DMS53 (cell line): ENCODE data around the gene AARS1.
"Not testable (repeated sequence)": the region's sequence is repeated elsewhere in the genome, so short reads cannot be mapped to it uniquely, and the experiment has no call there.

ENCODE experiments used
- DNase-seq: peaks from one replicate; lab custom pipeline; 2025; lab: John Stamatoyannopoulos, UW

Gene AARS1

DNA sequence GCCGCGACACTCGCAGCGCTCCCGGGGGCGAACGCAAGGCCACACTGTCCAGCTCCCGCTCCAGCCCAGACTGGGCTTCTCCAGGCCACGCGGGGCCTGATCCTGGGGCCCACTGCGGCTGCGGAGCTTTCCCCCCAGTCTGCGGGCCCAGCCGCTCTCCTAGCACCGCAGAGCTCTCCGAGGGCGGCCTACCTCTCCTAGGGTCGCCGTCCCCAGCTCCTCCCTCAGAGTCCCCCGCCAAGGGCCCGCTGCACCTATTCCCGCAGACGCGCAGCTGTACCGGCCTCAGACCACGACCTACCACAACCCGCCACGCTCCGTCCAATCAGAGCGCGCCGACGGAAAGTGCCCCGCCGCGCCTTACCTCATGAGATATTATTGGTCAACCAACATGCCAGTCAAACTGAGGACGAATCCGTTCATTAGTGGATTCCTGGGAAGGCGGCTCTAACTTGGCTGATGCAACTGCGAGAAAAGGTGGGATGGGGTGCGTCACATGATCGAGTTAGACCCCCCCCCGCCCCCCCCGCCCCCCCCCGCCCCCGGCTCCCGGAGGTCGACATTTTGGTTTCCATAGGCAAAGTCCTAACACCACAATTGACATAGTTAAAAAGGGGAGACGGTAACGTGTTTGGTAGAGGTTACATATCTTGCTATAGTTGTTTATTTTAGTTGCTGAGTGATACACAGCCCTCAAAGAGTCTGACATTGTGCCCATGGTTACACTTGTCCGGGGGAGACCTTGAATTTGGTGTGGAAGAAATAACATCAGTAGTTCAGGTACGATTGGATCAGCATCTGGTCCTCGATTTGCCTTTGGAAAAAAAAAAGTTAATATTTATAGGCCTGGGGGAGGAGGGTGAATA lies at the start of gene AARS1:
Gene AARS1, minus strand, starts transcription at position 278 of the 866 bp plus-strand sequence. CDS start 6,743 bp downstream, outside the sequence.
- peak; percentile 99 for DNase-seq

DNA sequence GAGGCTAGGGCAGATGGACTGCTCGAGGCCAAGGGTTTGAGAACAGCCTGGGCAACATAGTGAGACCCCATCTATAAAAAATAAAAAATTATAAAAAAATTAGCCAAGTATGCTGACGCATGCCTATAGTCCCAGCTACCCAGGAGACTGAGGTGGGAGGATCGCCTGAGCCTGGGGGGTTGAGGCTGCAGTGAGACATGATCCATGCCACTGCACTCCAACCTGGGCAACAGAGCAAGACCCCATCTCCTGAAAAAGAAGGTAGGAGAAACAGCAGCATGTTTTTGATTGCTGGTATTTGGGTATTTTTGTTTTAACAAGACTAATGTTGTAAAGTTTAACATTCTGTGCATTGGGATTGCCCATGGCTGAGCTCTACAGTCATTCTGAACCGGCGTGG lies 48.5 kb upstream of the AARS1 start:
- no peak for DNase-seq

DNA sequence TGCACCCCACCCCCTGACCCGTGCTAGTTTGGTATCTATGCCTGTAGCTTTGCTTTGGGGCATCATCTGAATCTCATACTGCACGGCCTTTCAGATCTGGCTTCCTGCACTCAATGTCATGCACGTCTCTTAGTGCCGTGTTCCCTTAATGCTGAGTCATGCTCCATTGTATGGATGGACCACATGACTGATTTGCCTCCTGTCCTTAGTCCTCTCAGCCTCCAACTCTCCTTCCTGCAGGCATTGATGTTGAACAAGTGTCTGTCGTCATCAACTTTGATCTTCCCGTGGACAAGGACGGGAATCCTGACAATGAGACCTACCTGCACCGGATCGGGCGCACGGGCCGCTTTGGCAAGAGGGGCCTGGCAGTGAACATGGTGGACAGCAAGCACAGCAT lies 43.4 kb upstream of the AARS1 start:
- peak; percentile 93 for DNase-seq

DNA sequence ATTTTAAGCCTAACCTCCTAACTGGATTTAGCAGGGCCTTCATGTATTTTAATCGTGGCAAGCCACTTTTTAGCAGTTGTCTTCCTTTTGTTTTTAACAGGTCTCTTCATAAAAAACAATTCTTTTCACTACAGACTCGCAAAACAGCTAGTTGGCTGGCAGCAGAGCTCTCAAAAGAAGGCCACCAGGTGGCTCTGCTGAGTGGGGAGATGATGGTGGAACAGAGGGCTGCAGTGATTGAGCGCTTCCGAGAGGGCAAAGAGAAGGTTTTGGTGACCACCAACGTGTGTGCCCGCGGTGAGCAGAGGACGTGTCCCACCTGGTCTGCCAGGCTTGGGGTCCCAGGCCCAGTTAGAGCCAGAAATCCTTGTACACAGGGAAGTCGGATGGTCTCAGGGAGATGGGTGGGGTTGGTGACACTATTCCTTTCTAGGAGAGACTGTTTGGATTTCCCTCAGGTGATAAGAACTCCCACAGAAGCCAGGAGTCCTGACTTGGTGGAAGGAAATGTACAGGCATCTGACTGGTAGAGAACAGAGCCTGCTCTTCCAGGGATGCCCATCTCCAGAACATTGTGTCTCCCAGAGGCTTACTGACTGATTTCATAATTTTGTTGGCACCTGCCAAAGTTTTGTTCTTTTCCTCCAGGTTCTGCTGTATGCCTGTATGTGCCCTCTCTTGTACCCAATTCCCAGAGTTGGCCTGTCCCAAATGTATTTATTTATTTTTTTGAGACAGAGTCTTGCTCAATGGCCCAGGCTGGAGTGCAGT lies 42.5 kb upstream of the AARS1 start:
- DNase-seq: peak; percentile 53

DNA sequence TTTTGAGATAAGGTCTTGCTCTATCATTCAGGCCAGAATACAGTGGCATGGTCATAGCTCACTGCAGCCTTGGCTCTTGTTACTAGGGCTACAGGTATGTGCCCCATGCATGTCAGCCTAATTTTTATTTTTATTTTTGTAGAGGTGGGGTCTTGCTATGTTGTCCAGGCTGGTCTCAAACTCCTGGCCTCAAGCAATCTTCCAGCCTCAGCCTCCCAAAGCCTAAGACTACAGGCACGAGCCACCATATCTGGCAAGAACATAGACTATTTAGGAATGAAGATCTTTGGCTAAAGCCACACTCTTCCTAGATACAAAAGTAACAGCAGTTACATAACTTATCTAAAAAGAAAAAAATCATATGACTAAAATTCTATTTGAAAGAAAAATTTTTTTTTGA lies 41.8 kb upstream of the AARS1 start:
- no peak for DNase-seq

DNA sequence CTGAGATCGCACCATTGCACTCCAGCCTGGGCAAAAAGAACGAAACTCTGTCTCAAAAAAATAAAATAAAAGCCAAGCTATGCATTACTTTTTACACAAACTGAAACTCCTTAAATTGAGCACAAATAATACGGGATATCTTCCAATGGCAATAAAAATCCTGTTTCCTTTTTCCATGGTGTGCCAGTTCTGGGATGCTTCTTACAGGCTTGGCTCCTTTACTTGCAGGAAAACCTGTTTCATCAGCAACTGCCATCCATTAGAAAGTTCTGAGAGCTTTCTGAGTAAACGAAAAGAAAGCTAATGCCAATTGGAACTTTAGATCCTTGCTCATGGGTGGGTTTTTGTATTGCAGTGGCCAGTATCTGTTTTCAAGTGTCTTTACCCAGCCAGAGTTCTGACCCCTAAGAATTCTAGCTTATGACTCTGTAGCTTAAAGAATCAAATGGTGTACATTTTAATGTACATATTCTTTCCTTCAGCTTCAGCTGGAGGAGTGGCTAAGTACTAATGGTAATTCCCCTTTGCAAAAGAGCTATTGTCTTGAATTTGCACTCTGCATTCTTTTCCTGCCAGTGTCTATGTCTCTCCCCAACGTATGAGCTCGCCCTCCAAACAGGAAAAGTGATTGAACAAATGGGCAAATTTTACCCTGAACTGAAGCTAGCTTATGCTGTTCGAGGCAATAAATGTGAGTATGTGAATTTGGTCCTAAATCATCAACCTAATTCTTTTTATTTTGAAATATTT lies 35.9 kb upstream of the AARS1 start:
- DNase-seq: no peak

DNA sequence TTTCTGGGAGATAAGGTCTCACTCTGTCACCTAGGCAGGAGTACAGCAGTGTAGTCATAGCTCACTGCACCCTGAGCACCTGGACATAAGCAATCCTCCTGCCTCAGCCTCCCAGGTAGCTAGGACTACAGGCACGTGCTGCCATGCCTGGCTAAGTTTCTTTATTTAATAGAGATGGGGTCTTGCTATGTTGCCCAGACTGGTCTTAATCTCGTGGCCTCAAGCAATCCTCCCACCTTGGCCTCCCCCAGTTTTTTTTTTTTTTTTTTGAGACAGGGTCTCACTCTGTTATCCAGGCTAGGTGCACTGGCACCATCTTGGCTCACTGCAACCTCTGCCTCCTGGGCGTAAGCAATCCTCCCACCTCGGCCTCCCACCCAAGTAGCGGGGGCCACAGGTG lies 30.8 kb upstream of the AARS1 start:
- no peak for DNase-seq

DNA sequence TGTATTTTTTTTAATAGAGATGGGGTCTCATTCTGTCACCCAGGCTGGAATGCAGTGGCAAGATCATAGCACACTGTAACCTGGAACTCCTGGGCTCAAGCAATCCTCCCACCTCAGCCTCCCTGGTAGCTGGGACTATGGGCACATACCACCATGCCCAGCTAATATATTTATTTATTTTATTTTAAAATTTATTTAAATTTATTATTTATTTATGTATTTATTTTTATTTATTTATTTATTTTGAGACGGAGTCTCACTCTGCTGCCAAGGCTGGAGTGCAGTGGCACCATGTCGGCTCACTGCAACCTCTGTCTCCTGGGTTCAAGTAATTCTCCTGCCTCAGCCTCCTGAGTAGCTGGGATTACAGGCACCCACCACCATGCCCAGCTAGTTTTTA lies 18.4 kb upstream of the AARS1 start:
- not testable (repeated sequence) for DNase-seq

DNA sequence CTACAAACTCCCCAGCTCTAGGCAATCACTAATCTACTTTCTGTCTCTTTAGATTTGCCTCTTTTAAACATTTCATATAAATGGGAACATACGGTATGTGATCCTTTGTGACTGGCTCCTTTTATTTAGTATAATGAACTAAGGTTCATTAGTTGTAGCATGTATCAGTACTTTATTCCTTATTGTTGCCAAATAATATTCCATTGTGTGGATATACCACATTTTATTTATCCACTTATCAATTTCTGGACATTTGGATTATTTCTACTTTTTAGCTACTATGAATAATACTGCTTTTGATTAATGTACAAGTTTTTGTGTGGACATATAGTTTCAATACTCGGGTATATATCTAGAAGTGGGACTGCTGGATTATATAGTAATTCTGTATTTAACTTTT lies 17.6 kb upstream of the AARS1 start:
- no peak for DNase-seq

DNA sequence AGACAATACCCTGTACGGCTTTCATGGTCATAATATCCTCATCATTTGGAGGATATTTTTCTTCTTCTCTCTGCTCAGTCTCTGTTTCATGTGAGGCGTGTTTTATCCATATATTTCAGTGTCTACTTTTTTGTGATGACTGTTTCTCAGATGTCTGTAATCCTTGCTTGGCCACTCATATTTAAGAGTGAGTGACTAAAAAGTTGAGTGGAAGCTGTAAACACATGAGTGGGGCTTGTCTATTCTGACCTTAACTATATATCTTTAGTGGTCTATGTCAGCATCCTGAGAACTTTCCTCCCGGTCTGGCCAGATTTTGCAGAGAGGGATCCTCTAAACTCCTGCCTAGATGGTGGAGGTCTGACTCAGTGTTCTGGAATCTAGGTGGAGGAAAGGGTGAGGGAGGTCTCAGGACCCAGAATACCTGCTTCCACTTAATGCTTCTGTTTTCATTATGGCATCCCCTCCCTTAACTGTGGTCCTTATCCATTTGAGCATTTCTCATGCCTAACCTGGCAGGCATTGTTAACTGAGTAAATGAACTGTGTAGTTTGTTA lies 15.7 kb upstream of the AARS1 start:
- DNase-seq: no peak

DNA sequence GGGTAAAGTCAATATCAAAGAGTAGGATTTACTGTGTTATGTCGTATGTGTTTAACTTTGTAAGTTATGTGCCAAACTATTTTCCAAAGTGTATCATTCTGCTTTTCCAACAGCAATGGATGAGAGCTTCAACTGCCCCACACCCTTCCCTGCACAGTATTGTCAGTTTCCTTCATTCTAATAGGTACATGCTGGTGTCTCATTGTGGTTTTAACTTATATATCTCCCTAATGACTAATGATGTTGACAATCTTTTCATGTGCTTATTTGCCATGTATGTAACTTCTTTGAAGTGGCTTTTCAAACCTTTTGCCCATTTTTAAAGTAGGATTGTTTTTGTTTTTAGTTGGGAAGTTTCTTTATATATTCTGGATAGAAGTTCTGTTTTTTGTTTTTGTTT lies 13.4 kb upstream of the AARS1 start:
- no peak for DNase-seq

DNA sequence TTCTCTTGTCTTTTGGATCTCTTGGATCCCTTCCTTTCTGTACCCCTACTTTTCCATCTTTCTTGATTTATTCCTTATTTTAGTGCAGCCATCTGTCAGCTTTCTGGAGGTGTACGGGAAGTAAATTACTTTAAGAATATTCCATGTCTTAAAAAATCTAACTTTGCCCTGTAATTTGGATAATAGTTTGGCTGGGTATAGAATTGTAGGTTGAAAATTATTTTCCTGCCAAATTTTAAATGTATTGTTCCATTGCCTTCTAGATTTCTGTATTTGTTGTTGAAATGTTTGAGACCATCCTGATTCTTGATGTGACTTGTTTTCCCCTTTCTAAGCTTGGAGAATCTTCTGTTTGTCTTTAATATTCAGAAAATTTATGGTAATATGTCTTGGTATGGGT lies 11.8 kb upstream of the AARS1 start:
- DNase-seq: no peak

DNA sequence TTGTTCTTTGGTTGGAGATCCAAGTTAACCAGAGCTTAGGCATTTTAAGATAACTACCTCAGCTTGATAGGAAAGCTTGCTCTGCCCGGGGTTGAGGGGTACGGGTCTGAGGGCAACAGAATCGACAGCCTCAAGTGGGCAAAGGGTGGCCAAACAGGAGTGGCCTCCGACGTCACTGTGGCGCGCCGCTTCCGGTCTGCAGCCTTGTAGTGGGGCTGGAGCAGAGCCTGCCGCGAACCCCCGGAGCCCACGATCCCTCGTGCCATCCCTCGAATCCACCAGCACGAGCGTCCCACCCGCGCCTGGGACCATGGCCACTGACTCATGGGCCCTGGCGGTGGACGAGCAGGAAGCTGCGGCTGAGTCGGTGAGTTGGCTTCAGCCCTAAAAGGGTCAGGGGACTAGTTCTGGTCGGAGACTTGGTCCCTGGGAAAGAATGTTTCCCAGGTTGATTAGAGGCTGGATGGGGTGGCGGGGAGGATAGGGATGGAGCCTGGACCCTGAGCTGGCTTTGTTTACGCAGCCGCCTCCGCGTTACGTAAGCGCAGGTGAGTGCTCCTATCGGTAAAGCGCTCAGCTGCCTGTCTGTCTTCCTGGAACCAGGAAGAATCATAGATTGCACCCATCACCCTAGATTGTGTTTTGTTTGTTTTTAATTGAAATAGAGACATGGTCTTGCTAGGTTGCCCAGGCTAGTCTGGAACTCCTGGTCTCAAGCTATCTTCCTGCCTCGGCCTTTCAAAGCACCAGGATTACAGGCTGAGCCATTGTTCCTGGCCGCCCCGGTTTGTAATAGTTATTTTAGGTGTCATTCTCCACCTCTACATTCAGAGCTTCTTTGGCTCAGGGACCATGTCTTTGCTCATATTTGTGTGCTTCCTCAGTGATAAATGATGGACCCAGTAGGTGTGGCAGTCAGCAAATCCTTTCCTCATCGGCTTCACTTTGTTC lies 10.0 kb upstream of the AARS1 start, which contains the start of gene DDX19B:
Gene DDX19B, plus strand, starts transcription at position 199 of the 951 bp plus-strand sequence. Its CDS starts 112 bp downstream, at position 311.
- peak; percentile 93 for DNase-seq

DNA sequence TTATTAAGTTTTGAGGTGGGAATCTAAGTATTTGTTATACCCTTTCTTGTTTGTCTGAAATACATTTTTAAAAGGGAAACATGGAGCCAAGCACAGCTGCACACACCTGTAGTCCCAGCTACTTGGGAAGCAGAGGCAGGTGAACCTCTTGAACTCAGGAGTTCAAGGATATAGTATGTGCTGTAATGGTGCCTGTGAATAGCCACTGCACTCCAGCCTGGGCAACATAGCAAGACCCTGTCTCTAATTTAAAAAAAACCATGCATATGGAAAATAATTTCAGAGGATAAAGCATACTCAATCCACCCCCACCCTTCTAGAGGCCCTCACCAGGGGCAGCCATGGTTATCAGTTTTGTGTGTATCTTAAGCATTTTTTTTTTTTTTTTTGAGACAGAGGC lies 6.3 kb upstream of the AARS1 start:
- no peak for DNase-seq

DNA sequence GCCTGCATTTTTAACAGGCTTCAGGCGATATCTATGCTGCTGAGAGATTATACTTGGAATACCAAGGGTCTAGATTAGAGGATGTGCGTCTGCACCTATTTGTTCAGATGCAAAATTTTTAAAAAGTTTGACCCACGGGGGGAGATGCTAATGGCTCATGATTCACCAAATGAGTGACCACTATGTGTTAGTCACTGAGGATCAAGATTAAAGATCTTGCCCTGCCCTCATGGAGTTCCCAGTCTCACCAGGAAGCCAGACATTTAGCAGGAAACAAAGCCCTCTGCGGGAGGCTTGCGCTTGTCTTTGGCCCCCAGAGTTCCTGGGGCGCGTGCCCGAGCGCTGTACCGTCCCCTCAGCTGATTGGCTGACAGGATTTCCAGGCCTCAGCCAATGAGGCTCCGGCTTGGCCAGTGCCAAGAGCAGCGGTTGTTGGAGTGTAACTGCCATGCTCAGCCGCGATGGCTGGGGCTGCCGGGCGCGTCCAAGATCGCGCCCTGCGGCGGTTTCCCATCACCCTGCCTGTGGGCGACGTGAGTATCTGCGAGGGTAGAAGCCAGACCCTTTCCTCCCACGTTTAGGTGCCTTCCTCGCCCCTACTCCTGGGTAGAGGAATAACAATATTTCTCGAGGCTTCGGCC lies 5.2 kb upstream of the AARS1 start:
- DNase-seq: no peak

DNA sequence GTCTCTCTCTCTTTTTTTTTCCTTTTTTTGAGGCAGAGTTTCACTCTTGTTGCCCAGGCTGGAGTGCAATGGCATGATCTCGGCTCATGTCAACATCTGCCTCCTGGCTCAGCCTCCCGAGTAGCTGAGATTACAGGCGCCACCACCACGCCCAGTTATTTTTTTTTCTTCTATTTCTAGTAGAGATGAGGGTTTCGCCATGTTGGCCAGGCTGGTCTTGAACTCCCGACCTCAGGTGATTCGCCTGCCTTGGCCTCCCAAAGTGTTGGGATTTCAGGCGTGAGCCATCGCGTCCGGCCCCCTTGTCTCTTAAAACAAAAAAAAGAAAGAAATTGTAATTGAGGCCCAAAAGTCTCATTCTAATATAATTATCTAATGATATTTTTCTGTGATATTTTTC lies 2.8 kb upstream of the AARS1 start:
- not testable (repeated sequence) for DNase-seq

DNA sequence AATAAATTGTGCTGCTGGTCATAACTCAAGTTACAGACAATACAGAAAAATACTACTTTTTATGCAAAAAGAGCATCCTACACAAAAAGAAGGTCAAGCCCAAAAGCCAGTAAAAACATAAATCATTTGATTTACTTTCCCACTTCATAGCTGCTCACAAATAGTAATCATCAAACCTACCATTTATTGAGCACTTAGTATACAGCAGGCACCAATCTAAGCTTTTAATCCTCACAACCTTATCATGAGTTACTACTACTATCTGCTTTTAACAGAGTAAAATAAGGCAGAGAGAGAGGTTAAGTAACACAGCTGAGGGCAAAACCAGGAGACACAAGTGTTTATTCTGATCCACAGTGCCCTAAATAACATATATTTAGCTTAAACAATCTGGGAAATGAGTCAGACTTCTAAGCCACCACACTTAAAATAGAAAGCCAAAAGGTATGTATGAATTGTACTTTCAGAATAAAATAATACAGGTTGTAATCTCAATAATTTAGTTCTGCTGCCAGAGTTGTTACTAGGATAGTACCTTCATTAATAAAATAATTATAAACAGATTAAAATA lies 1.7 kb upstream of the AARS1 start:
- no peak for DNase-seq

DNA sequence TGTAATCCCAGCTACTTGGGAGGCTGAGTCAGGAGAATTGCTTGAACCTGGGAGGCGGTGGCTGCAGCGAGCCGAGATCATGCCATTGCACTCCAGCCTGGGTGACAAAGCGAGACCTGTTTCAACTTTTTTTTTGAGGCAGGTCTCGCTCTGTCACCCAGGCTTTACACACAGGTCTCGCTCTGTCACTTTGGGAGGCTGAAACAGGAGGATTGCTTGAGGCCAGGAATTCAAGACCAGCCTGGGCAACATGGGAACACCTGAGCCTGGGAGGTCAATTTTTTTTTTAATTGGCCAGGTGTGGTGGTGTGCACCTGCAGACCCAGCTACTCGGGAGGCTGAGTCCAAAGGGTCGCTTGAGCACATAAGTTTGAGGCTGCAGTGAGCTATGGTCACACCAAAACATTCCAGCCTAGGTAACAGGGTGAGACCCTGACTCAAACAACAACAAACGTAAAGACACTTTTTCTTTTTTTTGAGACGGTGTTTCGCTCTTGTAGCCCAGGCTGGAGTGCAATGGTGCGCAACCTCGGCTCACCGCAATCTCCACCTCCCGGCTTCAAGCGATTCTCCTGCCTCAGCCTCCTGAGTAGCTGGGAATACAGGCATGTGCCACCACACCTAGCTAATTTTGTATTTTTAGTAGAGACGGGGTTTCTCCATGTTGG lies 1.9 kb downstream of the AARS1 start:
- DNase-seq: peak; percentile 18

DNA sequence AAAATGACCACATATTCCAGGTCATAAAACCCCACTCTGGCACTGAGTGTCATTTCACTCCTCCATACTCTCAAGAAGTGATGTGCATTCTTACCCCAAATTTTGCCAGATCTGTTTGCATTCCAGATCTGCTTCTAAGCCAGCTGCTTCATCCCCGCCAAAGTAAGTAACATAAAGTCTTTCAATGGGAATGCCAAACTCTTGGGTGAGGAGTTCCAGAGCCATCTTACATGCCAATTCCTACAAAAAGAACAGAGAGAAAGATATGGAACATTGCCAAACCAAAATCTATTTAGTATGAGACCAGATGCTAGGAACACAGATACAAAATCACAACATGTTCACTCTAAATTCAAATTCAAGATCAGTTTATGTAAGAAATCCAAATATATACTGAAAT lies 12.9 kb downstream of the AARS1 start:
- no peak for DNase-seq

DNA sequence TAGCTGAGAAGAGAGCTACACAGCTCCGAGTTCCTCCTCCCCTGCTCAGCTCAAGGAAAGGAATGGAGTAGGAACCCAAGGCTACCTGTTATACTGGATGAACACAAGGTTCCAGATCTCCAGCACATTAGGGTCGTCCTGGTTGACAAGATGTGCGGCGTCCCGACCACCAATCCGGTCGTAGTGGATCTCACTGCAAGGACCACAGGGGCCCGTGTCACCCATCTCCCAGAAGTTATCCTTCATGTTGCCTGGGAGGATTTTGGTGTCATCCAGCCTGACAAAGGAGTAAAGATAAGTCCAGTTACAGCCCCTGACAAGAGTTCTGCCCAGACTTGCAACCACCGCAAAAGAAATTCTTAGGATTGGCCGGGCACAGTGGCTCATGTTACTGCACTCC lies 17.6 kb downstream of the AARS1 start:
- no peak for DNase-seq
